GM19239 (cell line): Measurements from ENCODE around the gene TMEM45B.
"Not testable (repeated sequence)": the region's sequence is repeated elsewhere in the genome, so short reads cannot be mapped to it uniquely, and the experiment has no call there.

Experiments used
- DNase-seq: peaks from one replicate; pipeline ENCODE4 v3.0.0; 2011; ENCODE audit warnings: low spot score; ENCODE audit not compliant: insufficient read length
- FAIRE-seq: peaks from 2 replicates; lab custom pipeline; 2011; peaks lifted over from hg19 to GRCh38; lab: Jason Lieb, UNC

TMEM45B gene

GRCh38 chr11:129815596-129816461, at the start of gene TMEM45B:
TMEM45B (plus strand) TSS chr11:129815848; CDS start chr11:129852483, 36,635 bp downstream.
- DNase-seq = no peak
- FAIRE-seq = no peak

DNA sequence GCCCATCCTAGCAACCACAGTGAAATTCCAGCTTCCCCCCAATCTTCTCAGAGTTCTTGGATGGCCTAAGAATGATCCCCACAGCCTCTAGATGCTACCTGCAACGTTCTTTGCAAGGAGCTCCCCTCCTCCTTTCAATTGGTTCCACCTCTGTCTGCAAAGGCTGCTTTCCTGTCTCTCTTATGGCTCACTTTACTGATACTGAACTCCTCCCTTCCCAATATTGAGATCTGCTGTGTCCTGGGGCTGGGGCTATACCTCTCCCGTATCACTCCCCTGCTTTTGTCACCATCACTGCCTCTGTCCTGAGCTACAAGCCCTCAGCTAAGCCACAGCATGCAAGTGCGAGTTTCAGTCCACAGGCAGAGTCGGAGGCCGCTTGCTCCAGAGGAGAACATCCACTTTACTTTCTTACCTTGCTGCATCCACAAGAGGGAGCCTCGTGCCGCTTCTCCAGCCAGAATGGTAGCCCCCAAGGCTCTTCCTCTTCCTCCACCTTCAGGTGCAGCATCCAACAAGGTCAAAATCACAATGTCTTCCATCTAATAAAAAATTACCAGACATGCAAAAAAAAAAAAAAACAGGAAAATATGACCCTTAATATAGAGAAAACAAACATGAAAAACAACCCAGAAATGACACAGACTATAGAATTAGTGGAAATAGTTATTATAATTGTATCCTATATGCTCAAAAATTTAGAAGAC, 48.6 kb upstream of the TMEM45B start:
- FAIRE-seq = no peak

GRCh38 chr11:129767827-129768226, 47.8 kb upstream of the TMEM45B start:
- no peak for FAIRE-seq
- DNase-seq = no peak

More for the DNA sequence above, 48.6 kb upstream of the TMEM45B start:
- DNase-seq = no peak

DNA sequence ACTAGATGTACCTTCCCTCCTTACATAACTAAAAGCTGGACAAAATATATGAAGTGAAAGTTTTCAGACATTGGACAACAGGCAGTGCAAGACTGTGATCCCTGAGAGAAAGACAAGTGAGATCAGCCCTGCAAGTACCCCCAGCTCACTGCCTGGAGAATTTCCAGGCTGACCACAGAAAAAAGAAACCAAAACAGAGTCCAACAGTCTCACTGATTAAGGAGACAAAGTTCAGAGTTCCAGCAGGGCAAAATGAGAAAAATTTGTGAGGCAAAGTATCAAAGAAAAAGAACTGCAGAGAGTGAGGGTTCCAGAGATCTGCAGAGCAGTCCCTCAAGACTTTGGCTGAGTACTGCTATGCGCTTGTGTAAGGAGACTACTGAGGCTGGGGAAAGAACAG, 47.3 kb upstream of the TMEM45B start:
- no peak for DNase-seq

DNA sequence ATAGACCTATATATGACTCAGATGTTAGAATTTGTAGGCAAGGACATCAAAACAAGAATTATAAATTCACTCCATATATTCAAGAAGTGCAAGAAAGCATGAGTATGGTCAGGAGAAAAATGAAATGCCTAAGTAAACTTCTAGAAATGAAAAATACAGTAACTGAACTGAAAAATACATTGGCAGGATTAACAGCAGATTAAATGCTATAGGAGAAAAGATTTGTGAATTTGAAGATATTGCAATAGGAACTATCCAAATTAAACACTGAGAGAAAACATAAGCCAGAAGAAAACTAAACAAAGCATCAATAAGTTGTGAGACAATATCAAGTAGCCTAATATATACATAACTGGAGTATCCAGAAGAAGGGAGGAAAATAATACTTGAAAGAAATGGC, 46.6 kb upstream of the TMEM45B start:
- DNase-seq (no peak), FAIRE-seq (no peak)

More for the DNA sequence above, 47.3 kb upstream of the TMEM45B start:
- FAIRE-seq = no peak

GRCh38 chr11:129770993-129771392, 44.7 kb upstream of the TMEM45B start:
- FAIRE-seq (no peak), DNase-seq (no peak)

- not testable (repeated sequence) for FAIRE-seq, DNase-seq
Measured at GRCh38 chr11:129771456-129771855, 44.2 kb upstream of the TMEM45B start.

DNA sequence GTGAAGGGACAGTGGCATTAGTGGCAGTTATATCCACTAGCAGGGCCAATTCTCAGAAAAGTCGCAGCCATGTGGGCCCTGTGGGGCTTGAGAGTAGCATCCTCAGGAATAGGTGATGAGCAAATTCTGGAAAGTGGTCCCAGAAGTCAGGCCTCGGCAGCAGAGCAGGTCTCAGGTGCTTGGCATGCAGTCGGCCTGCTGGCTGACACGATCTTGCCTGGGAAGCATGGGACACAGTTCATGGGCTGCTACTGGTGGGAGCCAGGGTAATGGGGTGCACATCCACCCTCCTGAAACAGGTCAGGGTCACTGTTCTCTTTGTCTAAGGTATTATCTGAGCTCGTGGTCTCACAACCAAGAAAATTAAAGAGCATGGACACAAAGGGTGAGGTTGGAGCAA, 36.8 kb upstream of the TMEM45B start:
- no peak for FAIRE-seq

GRCh38 chr11:129779342-129779741, 36.3 kb upstream of the TMEM45B start:
- no peak for DNase-seq
- FAIRE-seq = no peak

More for the DNA sequence above, 36.8 kb upstream of the TMEM45B start:
- no peak for DNase-seq

DNA sequence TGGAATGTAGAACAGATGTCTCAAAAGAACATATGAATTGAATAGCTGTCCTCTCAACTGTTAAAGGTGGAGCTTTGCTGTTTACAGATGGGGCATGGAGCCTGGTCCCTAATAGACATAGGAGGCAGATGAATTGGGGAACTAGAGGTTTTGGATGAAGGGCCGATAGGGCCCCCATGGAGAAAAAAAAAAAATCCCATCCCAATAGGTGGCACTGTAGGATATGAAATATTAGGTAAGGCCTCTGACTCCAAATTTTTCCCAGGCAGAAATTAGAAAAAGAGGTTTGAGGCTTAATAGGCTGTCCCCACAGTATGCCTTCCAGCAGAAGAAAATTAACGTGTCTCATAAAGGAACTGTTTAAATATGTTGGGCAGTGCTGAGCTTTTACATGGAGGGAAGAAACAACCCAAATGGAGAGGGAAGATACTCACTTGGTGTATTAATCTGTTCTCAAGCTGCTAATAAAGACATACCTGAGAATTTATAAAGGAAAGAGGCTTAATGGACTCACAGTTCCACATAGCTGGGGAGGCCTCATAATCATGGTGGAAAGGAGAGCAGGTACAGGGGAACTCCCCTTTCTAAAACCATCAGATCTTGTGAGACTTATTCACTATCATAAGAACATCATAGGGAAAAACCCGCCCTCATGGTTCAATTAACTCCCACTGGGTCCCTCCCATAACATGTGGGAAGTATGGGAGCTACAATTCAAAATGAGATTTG, 30.1 kb upstream of the TMEM45B start:
- no peak for FAIRE-seq
- no peak for DNase-seq

DNA sequence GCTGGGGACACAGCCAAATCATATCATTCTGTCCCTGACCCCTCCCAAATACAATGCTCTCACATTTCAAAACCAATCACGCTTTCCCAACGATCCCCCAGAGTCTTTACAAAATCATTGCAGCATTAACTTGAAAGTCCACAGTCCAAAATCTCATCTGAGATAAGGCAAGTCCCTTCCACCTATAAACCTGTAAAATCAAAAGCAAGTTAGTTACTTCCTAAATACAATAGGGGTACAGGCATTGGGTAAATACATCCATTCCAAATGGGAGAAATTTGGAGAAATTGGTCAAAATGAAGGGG, 29.6 kb upstream of the TMEM45B start:
- FAIRE-seq = not testable (repeated sequence)

GRCh38 chr11:129787532-129788155, 28.0 kb upstream of the TMEM45B start:
- no peak for FAIRE-seq
- no peak for DNase-seq

More for the DNA sequence above, 29.6 kb upstream of the TMEM45B start:
- DNase-seq = not testable (repeated sequence)

DNA sequence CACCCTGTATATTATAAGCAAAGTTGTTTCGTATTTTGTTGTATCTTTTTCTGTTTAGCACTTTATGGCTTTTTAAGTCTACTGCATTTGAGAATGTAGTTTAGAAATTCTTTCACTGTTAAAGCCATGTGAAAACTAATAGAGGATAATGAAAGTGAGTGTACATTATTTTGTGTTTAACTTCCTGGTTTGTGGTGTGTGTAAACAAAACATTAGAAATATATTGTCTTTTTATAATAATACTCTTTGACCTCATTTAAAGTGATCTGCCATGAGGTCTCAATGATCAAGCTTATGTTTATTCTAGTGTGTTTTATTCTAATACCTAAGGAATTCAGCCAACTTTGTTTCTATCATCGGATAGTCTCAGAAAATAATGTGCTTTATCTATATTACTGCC, 27.4 kb upstream of the TMEM45B start:
- no peak for DNase-seq
- no peak for FAIRE-seq

DNA sequence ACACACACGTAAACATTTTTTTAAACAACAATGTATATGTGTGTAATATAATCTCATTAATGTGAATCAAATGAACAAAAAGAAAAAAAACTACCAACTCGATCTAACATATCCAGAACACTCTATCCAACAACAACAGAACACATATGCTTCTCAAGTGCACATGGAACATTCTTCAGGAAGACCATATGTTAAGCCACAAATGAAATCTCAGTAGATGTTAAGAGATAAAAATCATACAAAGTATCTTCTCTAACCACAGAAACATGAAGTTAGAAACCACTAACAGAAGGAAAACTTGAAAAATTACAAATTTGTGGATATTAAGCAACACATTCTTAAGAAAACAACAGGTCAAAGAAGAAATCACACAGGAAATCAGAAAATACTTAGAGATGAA, 25.5 kb upstream of the TMEM45B start:
- FAIRE-seq = no peak
- DNase-seq = no peak

DNA sequence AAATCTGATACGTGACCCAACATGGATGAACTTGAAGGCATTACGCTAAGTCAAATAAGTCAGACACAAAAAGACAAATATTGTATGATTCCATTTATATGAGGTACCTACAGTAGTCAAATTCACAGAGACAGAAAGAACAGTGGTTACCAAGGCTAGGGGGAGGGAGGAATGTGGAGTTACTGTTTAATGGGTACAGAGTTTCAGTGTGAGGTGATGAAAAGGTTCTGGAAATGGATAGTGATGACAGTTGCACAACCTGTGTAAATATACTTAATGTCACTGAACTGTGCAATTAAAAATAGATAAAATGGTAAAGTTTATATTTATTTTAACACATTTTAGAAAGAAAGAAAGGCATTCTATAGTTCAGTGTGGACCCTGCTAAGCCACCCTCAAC, 24.1 kb upstream of the TMEM45B start:
- DNase-seq (no peak), FAIRE-seq (no peak)

- FAIRE-seq (no peak), DNase-seq (no peak)
Measured at GRCh38 chr11:129792663-129793062, 23.0 kb upstream of the TMEM45B start.

GRCh38 chr11:129795089-129795488, 20.6 kb upstream of the TMEM45B start:
- FAIRE-seq = no peak

DNA sequence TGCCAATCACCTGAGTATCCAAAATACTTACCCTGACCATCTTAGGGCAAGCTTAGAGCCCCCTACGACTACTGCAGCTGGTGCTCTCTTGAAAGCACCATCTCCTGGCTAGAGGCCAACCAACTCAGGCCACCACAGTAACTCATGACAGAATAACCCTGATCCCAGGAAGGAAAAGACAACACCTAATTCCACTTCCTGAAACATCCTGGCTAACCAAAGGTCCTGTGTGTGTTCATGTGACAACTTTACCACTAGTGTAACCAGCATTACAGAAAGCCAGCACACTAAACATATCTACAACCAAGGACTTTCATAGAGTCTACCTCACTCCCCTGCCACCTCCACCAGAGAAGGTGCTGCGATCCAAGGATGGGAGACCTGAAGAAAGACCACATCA, 17.4 kb upstream of the TMEM45B start:
- DNase-seq (no peak), FAIRE-seq (no peak)

More at GRCh38 chr11:129795089-129795488, 20.6 kb upstream of the TMEM45B start:
- no peak for DNase-seq

- FAIRE-seq, DNase-seq: not testable (repeated sequence)
Measured at GRCh38 chr11:129800162-129800561, 15.5 kb upstream of the TMEM45B start.

DNA sequence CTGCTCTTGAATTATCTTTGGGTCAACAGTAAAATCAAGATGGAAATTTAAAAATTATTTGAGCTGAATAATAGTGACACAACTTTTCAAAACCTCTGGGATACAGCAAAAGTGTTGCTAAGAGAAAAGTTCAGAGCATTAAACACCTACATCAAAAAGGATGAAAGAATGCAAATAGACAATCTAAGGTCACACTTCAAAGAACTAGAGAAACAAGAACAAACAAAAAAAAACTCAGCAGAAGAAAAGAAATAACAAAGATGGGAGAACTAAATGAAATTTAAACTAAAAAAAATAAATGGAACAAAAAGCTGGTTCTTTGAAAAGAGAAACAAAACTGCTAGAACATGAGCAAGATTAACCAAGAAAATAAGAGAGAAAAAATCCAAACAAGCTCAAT, 15.0 kb upstream of the TMEM45B start:
- no peak for FAIRE-seq
- DNase-seq = no peak
